ENCODE measurements around the gene VDR.
A peak's percentile ranks its signal among the peaks of the same experiment; 100 is the strongest.
"Not testable (repeated sequence)": the region's sequence is repeated elsewhere in the genome, so short reads cannot be mapped to it uniquely, and the experiment has no call there.

Gene VDR

DNA sequence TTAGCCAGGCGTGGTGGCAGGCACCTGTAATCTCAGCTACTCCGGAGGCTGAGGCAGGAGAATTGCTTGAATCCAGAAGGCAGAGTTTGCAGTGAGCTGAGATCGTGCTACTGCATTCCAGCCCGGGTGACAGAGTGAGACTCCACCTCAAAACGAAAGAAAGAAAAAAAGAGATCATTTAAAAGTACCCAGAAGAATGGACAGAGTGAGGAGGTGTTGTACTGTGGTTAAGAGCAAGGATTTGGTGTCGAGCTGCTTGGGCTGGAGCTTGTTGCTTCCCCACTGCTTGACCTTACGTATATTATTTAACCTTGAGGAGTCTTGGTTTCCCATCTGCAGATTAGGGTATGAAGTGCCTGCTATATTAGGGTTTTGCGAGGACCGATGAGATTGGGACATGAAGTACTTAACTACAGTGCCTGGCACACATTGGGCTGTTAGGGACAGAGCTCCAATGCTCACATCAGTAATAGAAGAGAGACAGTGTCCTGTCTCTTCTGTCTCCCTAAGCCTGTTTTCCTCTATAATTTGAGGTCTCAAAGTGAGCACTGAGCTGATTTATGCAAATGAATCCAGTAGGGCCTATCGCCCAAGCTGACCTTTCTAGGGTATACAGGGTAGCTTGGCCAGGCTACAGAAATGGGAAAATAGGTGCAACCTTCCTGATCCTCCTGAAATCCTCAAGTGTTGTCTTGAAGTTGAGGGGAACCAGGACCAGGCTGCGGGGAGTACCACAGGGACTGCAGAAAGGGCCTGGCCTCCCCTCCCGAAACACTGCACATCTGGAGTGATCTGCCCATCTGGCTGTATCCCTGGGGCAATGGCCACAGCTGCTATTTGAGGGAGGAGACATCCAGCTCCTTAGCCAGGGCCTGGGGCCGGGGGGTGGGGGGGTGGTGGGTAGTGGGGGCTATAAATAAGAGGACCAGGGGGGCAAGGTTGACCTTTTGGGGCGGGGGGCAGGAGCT, 76.5 kb downstream of the VDR start:
- DNase-seq (ENCODE audit: low read depth), result no peak

DNA sequence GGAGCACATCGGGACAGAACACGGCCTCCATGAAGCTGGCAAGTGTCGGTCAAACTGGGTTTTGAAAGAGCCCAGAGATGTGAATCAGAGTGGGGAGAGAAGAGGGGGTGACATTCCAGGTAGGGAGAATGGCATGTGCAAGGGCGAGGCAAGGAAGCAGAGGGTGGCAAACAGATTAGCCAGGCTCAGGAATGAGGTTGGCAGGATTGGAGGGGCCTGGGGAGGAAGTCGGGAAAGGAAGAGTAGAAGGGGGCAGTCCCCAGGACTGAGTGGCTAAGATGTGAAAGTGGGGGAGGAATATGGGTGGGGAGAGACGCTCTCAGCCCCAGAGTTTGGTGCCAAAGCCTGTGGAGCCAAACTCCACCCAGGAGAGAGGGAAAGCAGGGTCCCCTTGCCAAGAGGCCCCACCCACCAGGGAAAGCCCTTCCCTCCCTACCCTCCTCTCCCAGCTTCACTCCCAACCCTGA, 79.6 kb downstream of the VDR start:
- DNase-seq (ENCODE audit: low read depth), result no peak

DNA sequence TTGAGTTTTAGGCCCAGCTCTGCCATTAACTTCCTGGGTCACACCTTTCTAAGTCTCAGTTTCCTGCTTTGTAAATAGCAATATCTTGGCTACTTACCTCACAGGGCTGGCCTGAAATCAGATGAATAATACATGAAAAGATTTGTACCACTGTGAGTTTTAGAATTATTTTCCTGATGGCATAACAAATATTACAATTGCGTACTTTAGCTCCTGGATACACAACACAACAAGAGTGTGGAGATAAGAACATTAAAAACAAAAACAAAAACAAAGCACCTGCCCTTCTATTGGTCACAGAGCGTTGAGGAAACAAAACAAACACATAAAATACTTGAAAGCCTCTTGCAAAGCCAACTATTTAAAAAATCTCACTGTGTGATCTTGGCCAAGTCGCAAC, 80.2 kb downstream of the VDR start:
- DNase-seq (ENCODE audit: low read depth), result no peak

DNA sequence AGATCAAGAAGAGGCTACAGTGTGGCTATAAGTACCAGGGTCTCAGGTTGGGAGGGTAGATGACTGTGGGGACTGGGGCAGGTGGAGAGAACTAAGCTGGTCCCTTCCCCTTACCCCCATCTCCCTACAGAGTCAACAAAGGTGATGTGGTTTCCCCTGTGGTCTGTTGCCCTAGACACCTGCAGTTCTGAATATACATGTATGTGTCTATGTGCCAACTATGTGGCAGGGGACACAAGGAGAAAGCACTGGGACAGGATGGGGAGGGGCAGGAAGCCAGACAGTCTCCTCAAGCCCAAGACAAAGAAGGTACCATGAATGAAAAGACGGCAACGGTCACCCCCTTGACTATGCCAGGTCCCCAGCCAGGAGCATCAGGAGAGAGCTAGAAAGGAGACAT, 80.6 kb downstream of the VDR start:
- DNase-seq (ENCODE audit: low read depth), result no peak

DNA sequence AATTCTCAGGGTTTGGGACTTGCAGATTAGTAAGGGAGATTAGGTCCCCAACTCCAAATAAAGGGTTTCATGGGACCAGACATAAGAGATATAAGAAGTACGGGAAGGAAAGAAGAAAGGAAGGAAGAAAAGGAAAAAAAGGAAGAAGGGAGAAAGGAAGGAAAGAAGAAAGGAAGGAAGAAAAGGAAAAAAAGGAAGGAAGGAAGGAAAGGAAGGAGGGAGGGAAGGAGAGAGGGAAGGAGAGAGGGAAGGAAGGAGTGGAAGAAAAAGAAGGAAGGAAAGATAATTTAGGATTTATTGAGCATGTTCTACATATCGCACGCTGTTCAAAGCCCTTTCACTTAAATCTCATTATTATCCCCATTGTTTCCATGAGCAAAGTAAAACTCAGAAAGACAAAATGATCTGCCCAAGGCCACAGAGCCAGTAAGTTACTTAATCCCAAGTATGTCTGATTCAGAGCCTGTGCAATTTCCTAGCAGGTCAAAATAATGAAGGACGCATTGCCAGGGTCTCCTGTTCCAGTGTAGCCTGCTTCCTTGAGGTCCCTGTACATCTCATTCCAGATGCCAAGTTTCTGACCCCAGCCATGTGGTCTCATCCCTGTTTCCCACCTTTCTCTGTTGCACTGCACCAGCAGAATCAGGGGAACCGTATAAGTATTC, 81.2 kb downstream of the VDR start:
- no peak for DNase-seq (ENCODE audit: low read depth)

DNA sequence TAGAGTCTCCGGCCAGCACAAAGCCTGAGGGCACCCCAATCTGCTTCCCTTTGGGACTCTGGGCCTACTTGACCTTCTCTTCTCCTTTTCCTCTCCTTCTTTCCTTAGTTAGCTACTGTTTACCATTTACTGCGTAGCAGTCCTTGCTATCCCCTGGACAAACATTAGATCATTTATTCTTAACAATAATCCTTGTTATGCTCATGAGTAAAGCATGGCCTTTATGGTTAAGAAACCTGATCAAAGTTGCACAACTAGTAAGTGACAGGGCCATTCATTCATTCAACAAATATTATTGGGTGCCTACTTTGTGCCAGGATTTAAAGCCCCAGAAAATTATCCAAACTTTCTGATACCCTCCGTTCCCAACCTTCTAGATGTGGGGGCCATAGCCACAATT, 81.9 kb downstream of the VDR start:
- no peak for DNase-seq (ENCODE audit: low read depth)

DNA sequence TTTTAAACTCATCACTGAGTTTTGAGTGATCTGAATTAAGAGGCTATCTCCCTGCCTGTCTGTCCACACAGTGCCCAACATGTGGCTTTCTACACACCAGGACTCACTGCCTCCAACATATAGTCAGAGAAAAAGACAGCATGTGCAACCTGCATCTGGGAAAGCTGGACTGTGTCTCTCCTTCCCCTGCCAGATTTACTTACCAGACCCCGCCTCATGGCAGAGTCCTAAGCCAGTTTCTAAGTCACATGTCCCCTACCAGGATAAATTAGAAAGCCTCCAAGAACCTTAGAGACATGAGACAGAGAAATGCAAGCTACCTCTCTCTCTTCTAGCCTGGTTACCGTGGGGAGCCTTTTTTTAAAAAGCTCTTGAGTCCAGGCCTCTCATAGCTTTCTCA, 82.4 kb downstream of the VDR start:
- no peak for DNase-seq (ENCODE audit: low read depth)

DNA sequence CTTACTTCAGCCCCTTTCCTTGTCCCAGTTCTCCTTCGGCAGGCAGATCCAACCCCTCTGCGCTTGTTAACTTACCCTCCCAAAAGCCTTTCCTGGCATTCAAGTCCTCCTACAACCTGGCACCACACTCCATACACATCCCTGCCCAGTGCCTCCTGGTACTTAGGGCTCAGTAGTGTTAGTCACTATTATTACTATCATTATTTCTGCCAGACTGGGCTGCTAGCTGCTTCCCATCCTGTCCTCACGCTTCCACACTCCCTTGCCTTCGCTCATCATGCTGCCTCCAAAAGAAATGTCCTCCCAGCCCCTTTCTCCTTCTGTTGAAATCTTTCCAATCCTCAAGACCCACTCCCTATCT, 83.5 kb downstream of the VDR start:
- no peak for DNase-seq (ENCODE audit: low read depth)

DNA sequence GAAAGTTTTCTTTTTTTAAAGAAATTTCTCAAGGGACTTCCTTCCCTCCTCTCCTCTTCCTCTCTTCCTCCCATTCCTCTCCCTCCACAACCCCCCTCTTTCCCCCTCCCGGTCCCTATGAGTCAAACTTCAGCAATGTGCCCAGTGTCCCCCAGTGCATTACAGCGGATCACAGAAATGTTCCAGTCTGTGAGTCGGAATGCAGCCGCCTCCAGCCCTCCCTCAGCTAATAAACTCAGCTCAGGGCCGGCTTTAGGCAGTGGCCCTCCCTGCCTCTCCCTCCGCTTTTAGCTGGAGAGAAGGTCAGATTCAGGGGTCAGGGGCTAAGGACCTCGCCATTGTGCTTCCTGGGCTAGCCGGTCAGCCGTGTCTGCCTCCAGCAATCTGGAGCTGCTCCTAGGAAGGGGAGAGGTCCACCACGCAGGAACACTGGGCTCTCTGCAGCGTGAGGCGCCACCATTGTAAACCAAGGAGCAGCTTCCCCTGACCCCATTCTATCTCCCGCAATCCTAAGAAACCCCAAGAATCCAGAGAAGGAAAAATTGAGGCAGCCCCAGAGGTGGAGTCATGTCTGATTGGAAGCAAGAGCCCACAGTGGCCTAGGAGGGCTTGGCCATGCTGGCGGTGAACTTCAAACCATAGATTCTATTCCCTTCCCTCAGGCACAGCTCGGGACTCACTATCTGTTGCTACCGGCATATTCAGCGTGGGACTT, 84.0 kb downstream of the VDR start:
- no peak for DNase-seq (ENCODE audit: low read depth)

DNA sequence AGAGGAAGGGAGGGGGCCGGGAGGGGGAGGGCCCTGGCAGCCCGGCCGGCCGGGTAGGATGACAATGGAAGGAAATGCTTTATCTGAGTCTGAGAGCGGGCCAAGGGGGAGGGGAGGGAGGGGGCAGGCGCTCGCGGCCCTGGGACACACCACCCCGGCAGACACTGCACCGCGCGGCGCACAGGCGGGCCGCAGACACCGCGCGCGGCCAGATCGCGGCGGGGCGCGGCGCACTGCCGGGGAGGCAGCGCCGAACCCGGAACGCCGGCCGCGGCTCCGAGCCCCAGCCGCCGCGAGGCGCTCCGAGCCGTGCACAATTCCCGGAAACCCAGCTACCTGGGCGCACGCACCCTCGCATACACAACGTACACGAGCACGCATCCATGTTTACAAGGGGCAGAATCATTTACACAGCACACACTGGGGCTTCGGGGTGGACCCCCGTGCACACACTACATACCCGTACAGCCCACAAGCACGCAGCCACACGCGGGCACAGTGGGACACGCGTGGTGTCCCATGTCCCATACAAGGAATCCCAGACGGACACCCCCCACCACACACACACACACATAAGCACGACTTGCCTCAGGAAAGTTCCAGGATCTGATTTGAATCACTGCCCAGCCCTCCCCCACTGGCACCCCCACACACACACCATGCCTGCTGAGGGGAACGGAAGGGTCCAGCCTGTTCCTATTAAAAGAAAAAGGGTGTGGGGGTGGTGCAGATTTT, 84.7 kb downstream of the VDR start, which contains the start of gene HDAC7:
Gene HDAC7 (minus strand): TSS at position 8 of the 735 bp plus-strand sequence. CDS start 118 bp downstream, outside the sequence.
- peak; percentile 62 for DNase-seq (ENCODE audit: low read depth)

DNA sequence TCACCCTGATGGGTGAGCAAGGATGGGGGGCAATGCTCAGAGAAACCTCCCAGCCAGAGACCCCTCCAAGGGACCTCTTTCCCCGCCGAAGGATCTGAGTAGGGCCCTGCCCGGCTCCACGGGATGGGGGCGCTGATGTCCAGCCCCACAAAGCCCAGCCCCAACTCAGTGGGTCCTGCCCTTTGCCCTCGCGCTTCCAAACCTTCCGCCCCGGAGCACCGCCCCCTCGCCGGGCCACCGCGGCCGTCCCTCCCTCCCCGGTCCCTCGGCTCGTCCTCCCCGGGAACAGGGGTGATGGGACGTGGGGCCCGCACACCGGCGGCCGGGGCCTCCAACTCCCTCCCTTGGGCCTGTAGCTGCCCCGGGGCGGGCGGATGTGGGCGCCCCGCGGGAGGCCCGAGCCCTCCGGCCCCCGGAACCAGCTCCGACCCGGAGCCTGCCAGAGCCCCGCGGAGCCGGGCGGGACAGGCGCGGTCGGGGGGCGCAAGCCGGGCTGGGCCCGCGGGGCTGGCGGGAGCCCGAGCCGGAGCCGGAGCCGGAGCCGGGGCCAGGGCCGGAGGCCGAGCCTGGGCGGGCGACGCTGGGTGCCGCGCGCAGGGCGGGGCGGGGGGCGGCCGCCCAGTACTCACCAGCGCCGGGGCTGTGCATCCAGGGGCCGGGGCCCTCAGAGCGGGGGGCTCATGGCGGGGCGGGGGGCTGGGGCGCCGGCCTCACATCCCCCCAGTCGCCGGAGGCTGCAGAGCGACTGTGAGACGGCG, 85.5 kb downstream of the VDR start:
- no peak for DNase-seq (ENCODE audit: low read depth)

DNA sequence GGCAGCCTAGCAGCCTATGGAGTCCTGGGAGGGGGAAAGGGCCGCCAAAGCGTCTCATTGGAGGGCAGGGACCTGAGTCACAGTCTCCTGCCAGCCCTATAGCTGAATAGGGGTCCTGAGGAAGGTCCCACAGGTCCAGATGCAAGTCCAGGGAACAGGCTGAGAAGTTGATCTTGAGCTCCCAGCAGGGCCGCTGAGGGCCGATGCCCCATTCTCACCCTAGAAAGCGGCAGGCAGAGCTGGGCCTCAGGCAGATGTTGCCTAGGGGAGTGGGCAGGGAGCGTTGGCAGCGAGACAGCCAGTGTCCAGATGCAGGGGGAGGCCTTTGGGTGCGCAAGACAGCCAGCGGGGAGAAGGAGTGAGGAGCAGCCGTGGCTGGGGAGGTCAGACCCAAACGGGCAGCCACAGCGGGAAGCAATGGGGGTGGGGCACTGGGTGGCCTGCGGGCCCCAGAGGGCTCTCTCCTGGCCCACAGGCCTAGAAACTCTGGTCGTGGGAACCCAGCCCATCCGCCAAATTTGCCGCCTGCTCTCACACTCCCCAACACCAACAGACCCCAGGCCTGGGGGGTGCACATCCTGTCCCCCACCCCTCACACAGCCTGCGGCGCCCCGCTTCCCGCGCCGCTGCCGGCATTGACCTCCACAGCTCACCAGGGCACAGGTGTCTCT, 86.2 kb downstream of the VDR start:
- no peak for DNase-seq (ENCODE audit: low read depth)

DNA sequence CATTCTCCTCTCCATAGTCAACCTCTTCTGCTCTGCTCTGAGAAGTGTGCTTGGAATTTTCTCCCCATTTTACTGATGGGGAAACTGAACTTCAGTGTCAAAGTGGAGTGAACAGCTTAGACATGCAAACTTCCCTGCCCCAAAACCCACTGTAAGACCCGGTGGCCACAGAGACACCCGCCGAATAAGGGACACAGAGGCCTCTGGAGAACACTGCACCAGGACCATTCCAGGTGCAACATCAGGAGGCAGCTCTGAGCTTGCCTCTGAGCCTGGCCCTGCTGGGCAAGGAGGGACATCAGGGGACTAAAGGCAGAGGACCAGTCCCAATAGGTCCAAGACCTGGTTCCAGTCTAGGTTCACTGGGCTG, 86.8 kb downstream of the VDR start:
- no peak for DNase-seq (ENCODE audit: low read depth)

DNA sequence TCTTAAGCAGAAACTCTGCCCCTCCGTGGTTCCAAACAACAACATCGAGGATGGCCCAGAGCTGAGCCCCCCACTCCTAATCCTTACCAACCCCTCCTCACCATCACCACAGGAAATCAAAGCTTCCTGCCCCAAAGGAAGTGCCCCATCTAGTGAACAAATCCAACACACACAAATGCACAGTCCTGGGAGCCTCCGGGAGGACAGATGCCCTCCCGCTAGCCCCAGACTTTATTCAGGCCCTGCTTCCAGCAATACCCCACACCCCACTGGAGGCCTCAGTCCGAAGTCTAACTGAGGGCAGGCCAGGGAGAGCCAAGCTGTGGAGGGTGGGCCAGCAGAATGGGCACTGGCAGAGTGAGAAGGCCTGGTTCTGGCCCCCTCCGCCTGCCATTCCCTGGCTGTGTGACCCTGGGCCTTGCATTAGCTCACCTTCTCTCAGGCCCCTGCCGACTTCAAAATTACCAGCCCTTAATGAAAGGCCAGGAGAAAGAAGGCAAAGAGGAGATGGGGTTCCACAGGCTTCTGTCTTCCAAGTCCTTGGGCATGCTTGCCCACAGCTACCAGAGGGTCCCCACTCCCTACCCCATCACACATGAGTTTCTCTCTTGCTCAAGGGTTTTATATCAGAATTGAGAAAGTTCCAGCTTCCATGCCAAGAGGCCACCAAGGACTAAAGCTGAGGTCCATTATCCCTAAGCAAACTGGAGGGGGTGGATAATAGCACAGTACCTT, 87.4 kb downstream of the VDR start:
- DNase-seq (ENCODE audit: low read depth), result no peak

DNA sequence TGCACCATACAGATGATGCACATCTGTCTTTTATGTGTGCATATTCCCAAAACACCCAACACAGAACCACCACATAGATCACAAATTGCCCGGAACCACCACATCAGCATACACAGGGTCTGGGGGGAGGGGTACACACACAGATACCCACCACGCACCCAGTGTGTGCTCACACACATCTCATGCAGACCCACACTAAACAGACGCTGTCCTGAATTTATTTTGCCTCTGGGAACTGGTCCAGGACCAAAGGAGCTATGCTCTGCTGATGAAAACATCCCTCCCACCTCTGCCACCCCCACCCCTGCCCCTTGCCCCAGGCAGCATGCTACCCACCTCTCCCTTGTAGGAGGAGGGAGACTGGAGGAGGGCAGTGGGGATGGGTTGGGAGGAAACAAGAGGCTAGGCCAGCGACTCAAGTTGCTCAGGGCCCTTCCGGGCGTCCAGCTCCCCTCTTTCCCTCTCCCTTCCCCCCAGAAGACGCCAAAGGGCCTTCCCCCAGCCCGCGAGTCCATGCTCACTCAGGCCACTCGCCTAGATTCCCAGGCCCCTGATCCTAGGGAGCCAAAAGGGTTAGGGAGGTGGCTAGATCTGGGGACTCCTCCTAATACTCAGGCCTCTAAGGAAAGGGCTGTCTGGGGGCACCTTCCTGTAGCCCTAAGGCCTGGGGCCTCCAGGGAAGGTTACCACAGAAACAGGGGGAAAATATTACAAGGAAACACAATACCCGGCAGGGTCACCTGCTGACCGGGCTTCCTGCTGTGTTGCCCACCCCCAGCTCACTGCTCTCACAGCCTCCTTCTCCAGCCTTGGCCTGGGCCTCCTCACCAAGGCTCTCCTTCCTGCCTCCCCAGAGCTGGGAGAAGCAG, 88.2 kb downstream of the VDR start:
- no peak for DNase-seq (ENCODE audit: low read depth)

DNA sequence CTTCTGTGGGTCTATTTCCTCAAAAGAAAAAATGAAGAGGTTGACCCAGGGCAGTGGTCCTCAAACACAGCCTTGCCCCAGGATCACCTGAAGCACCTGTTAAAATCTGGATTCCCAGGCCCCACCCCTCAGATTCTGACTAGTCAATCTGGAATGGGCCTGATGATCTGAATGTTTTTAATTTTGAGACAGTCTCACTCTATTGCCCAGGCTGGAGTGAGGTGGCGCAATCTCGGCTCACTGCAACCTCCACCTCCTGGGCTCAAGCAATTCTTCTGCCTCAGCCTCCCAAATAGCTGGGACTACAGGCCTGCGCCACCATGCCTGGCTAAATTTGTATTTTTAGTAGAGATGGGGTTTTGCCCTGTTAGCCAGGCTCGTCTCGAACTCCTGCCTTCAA, 89.3 kb downstream of the VDR start:
- not testable (repeated sequence) for DNase-seq (ENCODE audit: low read depth)

DNA sequence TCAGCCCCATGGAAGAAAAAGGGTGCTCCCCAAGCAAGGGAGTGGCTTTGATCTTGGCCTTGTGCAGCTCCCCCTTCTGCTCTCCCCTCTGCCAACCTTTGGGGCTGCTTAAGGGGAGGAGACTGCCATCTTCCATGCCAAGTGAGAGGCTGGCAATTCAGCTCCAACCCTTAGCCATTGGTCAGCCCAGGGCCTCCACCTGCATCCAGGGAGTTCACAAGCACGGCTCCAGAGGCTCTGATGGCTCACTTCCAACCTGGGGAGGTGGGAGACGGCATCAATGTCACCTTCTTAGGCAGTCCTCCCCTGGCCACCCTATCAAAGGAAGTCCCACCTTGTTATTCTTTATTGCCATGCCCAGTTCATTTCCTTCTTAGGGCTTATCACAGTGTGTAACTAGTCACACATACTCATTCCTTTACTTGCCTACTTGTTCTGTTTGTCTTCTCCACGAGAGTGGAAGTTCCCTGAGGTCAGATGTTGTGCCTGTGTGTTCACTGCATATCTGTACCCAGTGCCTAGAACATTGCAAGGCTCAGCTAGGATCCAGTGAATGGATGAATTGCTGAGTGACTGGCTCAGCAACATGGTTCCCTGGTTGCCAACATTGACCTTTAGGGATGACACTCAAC, 90.1 kb downstream of the VDR start:
- DNase-seq (ENCODE audit: low read depth), result no peak

DNA sequence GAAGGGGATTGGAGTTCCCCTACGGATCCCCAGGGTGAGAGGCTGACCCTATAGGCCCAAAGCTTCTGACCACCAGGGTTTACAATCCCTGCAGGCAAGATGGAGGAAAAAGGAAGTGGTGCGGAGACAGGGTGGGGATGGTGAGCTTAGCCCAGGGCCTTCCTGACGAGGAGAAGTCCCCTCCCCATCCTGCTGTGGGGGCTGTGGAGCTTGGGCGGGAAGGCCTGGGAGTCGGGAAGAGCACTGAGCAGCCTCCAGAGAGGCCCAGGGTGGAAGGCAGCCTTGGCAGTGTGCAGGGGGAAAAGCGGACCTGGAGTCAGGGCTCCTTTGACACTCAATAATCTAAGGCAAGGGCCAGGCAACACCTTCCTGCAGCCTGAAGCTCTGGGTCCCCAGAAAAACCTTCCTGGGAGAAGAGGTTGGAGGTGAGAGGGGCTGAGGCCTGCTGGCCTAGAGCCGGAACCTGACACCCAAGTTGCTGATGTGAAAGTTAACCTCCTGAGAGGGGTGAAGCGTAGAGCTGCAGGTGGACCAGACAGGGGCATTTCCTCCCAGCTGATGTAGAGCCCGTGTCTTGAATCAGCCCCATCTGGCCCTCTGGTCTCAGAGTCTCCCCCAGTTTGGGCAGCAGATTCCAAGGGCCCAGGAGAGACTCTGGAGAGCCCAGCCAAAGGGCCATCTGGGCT, 91.1 kb downstream of the VDR start:
- DNase-seq (ENCODE audit: low read depth), result no peak

All from stimulated activated CD8-positive, alpha-beta memory T cell treated with anti-CD3 and anti-CD28 coated beads, Interleukin-12 subunit alpha, Interleukin-12 subunit beta, amount 100 ng/mL, for 4 hours (primary cell).